ENCODE data around the gene DUSP1.

The DUSP1 gene

DNA sequence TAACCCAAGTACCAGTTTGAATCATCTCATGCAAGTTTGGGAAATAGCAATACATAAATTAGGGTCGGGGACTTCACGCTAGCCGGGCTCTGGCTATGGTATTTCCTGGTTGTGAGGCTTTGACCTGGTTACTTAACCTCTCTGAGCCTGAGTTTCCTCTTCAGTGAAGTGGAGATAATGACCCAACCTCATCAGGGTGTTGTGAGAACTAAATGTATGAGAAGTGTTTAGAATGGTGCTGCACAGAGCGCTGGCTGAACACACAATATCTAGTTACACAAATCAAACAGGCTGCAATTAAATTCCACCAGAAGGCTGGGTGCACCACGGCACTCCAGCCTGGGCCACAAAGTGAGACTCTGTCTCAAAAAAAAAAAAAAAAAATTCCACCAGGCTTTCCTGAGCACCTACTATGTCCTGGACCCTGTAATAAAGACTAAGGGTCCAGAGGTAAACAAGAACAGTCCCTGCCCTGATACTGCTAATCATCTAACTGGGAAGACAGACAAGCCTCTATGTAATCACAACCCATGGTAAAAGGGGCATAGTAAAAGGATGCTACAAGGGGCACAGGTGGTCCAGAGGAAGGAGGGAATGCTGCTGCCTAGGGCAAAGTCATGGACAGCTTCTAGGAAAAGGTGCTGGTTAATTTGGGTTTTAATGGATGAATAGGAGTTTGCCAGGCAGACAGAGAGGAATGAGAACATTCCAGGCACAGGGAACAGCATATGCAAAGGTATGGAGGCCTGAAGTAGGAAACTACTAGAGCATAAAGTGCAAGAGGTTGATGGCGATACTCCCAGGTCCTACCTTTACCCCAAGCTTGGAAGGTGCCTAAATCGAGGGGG, 27.7 kb downstream of the DUSP1 start:
- H3K4me3 ChIP-seq (ENCODE audit: low read depth, low read length): no peak overlapping the region
- TF ChIP-seq, protein P1, sequence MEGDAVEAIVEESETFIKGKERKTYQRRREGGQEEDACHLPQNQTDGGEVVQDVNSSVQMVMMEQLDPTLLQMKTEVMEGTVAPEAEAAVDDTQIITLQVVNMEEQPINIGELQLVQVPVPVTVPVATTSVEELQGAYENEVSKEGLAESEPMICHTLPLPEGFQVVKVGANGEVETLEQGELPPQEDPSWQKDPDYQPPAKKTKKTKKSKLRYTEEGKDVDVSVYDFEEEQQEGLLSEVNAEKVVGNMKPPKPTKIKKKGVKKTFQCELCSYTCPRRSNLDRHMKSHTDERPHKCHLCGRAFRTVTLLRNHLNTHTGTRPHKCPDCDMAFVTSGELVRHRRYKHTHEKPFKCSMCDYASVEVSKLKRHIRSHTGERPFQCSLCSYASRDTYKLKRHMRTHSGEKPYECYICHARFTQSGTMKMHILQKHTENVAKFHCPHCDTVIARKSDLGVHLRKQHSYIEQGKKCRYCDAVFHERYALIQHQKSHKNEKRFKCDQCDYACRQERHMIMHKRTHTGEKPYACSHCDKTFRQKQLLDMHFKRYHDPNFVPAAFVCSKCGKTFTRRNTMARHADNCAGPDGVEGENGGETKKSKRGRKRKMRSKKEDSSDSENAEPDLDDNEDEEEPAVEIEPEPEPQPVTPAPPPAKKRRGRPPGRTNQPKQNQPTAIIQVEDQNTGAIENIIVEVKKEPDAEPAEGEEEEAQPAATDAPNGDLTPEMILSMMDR (IDR thresholded peaks at IDR 0.05; ENCODE audit: low read depth, low read length, missing control alignments): no peak
- in situ Hi-C loops (cut with HindIII; ENCODE audit: low sequenced_read_pairs): no loop called here
- DNase-seq (ENCODE audit: low read depth): no peak

DNA sequence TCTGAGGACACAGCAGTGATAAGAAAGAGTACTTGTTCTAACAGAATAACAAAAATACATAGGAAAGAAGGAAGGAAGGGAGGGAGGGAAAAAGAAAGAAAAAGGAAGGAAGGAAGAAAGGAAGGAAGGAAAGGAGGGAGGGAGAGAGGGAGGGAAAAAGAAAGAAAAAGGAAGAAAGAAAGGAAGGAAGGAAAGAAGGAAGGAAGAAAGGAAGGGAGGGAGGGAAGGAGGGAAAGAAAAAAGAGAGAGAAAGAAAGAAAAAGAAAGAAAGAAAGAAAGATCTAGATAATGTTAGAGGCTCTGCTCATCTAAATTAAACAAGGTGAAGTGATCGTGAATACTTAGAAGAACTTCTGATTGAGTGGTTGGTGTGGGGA, 29.8 kb downstream of the DUSP1 start:
- in situ Hi-C loops (cut with HindIII; ENCODE audit: low sequenced_read_pairs): no loop called here
- H3K4me3 ChIP-seq (ENCODE audit: low read depth, low read length): no peak overlapping the region
- DNase-seq (ENCODE audit: low read depth): no peak
- TF ChIP-seq, protein P1 (IDR thresholded peaks at IDR 0.05; ENCODE audit: low read depth, low read length, missing control alignments): no peak

DNA sequence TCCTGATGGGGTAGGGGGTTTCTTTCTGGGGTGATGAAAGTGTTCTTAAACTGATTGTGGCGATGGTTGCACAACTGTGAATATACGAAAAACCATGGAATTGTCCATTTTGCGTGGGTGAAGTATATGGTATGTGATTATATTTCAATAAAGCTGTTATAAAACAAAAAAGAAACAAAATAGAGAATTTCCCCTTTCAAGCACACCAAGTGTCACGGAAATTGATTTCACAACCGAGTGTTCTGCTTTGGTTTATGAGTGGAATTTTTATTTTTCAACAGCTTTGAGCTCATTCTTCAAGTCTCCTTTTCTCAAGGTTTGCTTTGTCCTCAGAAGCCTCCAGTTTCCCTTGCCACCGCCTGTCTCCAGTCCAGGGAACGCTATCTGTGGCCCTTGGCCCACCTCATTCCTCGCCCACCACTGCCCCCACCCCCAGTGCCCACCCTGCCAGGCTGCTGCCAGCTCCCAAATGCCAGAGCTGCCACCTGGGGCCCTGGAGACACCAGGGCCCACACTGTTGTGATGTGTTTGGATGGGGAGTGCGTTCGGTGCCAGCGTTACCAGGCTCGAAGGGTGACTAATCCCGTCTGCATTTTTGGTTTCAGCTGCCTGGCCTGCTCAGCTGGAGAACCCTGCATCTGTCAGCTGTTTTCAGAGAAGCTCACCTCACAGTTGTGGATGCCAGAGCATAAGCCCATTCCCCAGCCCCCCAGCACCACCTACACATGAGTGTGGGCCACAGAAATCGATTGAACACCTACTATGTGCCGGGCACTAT, 30.4 kb downstream of the DUSP1 start:
- TF ChIP-seq, protein P1 (IDR thresholded peaks at IDR 0.05; ENCODE audit: low read depth, low read length, missing control alignments): no peak
- no peak overlapping the region for H3K4me3 ChIP-seq (ENCODE audit: low read depth, low read length)
- in situ Hi-C loops (cut with HindIII; ENCODE audit: low sequenced_read_pairs): no loop called here
- DNase-seq (ENCODE audit: low read depth): peak; percentile 92

DNA sequence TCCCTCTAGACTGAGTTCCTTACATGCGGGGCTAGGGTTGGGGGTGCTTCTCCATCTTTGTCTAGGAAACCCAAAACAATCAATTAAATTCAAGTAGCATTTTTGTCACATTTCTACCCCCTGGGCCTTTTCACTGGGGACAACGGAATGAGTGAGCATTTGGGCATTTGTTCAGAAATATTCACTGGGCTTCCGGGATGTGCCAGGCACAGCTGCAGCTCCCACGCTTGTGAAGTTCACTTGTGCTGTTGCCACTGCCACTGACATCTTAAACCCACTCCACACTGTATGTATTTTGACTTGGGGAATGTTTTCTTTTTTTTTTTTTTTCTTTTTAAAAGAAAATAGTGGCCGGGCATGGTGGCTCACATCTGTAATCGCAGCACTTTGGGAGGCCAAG, 31.6 kb downstream of the DUSP1 start:
- TF ChIP-seq, protein P1 (IDR thresholded peaks at IDR 0.05; ENCODE audit: low read depth, low read length, missing control alignments): no peak
- DNase-seq (ENCODE audit: low read depth): no peak
- in situ Hi-C loops (cut with HindIII; ENCODE audit: low sequenced_read_pairs): no loop called here
- no peak overlapping the region for H3K4me3 ChIP-seq (ENCODE audit: low read depth, low read length)

DNA sequence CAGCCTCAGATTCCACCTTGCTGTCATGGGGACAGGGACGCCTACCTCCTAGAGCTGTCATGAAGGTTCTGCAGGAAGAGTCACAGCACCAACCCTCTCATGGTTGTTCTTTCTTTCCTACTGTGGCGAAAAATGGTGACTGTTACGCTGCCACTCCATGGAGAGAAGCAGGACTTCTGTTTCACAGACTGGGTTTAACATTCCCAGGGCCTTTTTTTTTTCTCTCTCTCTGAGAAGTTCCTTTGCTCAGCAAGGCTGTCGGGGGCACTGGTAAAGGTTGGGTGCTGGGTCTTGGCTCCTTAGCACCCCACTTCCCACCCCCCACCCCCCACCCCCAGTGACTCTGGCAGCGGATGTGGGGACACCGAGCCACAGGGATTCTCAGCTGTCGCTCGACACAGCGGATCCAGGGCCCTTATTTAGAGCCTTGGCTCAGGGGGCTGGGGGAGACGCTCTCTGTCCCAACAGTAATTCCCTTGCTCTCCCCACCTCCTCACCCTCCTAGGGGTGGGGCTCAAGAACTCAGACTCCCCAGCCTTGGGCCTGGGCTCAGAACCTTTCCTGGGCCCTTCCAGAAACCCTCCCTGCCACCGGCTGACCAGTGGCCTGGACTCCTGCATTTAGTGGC, 34.4 kb downstream of the DUSP1 start:
- DNase-seq (ENCODE audit: low read depth): no peak
- TF ChIP-seq, protein P1 (IDR thresholded peaks at IDR 0.05; ENCODE audit: low read depth, low read length, missing control alignments): peak; percentile 30
- H3K4me3 ChIP-seq (ENCODE audit: low read depth, low read length): no peak overlapping the region
- in situ Hi-C loops (cut with HindIII; ENCODE audit: low sequenced_read_pairs): no loop called here

DNA sequence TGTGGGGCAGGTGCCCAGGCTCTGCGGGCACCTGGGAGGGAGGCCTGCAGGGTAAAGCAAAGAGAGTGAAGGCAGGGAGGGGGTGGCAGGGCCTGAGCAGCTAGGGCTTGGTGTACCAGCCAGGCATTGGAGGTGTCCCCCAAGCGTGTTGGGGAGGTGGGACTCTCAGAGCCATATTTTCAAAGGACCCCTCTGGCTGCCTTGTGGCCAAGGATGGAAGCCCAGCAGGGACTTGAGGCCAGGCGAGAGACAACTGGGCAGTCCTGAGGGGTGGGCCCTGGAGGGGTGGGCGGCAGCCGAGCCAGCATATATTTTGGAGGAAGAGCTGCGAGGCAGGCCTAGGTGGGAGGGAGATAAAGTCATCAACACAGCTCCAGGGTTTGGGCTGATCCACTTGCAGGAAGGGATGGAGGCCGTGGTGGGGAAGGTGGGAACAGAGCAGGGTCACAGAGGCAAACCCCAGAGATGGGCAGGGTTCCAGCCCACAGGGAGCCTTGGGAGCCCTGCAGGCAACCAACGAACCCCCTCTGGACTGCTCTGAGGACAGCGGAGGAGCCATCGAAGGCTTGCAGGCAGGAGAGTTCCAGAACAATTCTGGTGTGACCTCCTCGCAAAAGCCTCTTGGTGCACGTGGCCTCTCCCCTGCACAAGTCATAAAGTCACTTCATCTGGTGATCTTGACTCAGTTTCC, 35.7 kb downstream of the DUSP1 start:
- TF ChIP-seq, protein P1 (IDR thresholded peaks at IDR 0.05; ENCODE audit: low read depth, low read length, missing control alignments): no peak
- no peak for DNase-seq (ENCODE audit: low read depth)
- in situ Hi-C loops (cut with HindIII; ENCODE audit: low sequenced_read_pairs): no loop called here
- no peak overlapping the region for H3K4me3 ChIP-seq (ENCODE audit: low read depth, low read length)

Measured in astrocyte of the cerebellum (primary cell).